GM18867 (cell line): ENCODE measurements around the gene ABCA9.
"Not testable (repeated sequence)": the region's sequence is repeated elsewhere in the genome, so short reads cannot be mapped to it uniquely, and the experiment has no call there.

Experiments
- ATAC-seq: cut with Tn5 transposase; IDR thresholded peaks from one replicate; pipeline ENCODE4 v1.9.1; 2021; ENCODE audit warnings: mild to moderate bottlenecking, moderate library complexity; ENCODE audit not compliant: unreplicated experiment

ABCA9 gene

DNA sequence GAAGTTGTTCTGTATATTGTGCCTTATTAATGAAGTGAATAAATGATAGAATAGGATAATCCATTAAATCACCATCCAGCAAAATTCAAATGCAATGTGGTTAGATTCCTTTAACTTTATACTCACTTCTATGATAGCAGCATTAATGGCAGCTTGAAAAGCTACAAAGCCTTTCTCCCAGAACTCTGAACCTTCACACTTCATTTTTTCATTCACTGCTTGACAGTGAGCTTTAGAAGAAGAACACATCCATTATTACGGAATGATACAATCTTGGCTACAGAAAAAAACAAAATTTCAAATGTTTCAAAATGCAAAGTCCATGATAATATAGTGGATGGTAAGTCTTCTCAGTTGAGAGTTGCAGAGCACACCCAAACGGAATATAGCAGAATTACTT is 16.4 kb downstream of the ABCA9 start:
- no peak for ATAC-seq

DNA sequence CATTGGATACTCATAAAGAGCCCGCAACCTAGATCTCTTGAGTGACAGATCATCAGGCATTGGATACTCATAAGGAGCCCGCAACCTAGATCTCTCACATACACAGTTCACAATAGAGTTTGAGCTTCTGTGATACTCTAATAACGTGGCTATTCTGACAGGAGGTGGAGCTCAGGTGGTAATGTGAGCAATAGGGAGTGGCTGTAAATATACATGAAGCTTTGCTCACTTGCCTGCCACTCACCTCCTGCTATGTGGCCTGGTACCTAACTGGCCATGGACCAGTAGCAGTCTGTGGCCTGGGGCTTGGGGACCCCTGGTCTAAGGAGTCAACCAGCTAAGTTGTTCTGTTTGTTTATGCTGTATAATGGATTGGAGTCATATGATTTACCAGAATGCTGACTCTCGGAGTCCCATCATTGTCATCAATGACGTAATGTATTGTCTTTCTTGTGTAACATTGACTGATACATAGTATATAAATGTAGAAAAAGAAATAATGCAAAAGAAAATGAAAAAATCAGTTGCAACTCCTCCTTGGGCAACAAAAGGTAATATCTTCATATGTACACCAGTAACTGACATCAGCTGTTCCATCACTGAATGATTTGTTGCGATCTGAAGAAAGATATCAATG is 17.5 kb downstream of the ABCA9 start:
- no peak for ATAC-seq

DNA sequence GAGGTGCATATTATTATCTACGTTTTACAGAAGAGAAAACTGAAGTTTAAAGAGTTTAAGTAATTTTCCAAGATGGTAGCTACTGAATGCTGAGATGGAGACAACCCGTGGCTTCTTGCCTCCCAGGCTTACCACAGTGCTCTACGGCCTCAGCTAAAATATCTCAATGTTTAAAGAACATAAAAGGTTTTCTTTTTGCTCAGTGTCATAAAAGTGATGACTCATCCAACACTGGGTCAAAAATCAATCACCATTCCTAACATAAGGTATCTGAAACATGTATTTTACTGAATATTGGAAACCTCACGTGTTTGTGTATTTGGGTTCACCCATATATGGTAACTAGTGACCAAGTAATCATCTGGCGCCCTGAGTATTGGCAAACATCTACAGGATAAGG is 18.4 kb downstream of the ABCA9 start:
- ATAC-seq: no peak

- ATAC-seq: no peak
These were observed 28.9 kb downstream of the ABCA9 start for GRCh38 chr17:69031839-69032238.

- no peak for ATAC-seq
These were observed 30.6 kb downstream of the ABCA9 start for GRCh38 chr17:69030169-69030568.

GRCh38 chr17:69018687-69019086 is 42.0 kb downstream of the ABCA9 start:
- no peak for ATAC-seq

GRCh38 chr17:69018022-69018615 is 42.6 kb downstream of the ABCA9 start:
- no peak for ATAC-seq

GRCh38 chr17:69015631-69016030 is 45.1 kb downstream of the ABCA9 start:
- ATAC-seq: no peak

- ATAC-seq: no peak
These were observed 47.6 kb downstream of the ABCA9 start for GRCh38 chr17:69012895-69013805.

DNA sequence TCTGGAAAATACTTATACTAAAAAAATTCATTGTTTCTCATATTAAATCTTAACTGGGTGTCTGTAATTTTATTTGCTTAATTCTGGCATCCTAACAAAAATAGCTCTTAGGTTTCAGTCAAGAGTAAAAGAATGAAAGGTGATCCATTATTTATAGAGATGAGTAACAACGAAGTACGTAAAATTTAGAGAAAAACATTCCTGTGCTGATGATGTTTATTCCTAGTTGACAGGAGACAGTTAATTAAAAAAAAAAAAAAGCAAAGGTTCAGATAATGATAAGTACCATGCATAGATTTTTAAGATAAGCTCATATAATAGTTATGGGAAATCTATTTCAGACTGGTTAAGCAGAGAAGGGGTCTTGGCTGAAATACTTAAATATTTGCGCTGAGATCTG is 50.8 kb downstream of the ABCA9 start:
- no peak for ATAC-seq

DNA sequence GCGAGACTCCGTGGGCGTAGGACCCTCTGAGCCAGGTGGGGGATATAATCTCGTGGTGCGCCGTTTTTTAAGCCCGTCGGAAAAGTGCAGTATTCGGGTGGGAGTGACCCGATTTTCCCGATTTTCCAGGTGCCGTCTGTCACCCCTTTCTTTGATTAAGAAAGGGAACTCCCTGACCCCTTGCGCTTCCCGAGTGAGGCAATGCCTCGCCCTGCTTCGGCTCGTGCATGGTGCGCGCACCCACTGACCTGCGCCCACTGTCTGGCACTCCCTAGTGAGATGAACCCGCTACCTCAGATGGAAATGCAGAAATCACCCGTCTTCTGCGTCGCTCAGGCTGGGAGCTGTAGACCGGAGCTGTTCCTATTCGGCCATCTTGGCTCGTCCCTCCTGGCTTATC is 56.0 kb downstream of the ABCA9 start:
- not testable (repeated sequence) for ATAC-seq

GRCh38 chr17:68999743-69000142 is 61.0 kb downstream of the ABCA9 start:
- ATAC-seq: not testable (repeated sequence)

DNA sequence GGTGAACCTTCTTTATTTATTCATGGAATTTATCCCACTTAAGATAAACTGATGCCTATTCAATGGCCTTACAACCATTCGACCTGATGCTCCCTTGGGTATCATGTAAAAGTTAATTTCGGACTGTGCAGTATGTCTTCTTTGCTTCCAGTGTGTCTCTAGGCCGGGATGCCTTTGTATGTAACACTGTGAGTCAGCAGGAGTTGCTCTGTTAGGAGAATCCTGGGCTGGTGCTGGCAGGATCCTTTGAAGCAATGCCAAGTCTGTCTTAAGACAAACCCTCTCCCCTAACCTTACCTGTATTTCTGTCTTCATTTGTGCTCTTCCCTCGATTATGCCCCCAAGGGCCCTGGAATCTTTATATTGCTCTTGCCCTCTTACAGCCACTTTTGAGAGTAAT is 67.6 kb downstream of the ABCA9 start:
- ATAC-seq: no peak

- ATAC-seq: no peak
These were observed 72.8 kb downstream of the ABCA9 start for GRCh38 chr17:68987966-68988365.

- peak; percentile 78 for ATAC-seq
These were observed 79.4 kb downstream of the ABCA9 start for GRCh38 chr17:68981288-68981687.

GRCh38 chr17:68973098-68973846 is 87.5 kb downstream of the ABCA9 start:
- ATAC-seq: no peak

GRCh38 chr17:68972119-68972704 is 88.5 kb downstream of the ABCA9 start:
- no peak for ATAC-seq

DNA sequence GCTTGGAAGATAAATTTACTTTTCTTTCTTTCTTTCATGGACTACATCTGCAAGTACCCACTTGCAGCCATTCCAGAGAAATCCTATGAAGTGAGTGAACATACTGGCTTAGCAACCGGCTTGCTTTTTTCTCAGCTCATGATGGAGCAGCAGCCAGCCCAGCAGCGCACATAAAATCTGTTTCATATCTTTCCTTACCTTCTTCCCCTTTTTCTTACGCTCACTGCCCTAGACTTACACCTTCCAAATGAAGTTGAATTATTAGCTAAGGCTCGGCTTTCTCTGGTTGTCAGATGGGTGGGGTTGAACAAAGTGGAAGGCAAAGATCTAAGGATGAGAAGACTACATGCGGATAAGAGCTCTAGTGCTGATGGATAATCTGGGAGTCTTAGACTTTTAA is 91.6 kb downstream of the ABCA9 start:
- no peak for ATAC-seq

DNA sequence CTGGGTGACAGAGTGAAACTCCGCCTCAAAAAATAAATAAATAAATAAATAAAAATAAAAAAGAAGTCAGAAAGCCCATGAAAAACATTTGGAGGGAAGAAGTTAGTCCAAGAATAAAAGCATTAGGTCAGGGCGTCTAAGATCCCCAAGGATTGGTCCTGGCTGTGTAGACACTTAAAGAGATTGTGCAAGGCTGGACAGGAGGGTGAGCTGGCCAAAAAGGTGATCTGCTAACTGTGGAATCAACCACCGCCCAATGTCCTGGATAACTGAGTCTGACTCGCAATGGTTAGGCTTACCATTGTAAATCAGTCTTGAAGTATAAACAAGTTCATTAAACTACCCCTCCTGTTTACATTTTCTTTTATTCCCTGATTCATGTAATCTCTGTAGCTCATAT is 96.8 kb downstream of the ABCA9 start:
- ATAC-seq: no peak

DNA sequence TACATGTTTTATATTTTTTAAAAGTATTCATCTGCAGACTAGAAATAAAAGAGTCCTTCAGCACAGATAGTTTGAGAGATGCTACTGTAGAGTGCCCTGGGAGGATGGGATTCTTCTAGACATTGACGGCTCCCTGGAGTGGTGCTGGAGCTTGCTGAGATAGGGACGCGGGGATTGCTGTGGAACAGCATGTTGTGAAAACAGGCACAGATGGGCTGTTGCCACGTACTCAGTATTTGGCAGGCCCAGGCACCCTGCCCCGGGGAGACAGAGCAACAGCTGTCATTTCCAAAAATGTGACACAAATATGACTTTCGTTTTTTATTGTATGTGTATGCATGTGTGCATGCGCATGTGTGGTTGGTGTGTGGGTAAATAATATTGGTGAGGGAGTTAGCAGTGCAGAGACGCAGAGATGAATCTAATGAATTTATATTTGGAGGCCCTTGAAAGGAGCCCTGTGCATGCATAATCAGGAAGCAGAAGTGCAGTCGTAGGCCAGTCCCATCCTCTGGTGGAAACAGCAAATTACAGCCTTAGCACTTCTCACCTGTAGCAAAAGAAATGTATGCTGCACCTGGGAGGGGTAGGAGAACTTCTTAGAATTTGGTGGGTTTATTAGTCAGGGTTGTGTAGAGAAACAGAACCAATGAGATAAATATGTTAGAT is 99.4 kb downstream of the ABCA9 start:
- no peak for ATAC-seq
